DND-41 (cell line): ENCODE data around the gene CCDC43.

ENCODE experiments used
- CTCF ChIP-seq: IDR thresholded peaks from 2 replicates; pipeline ENCODE4 v1.5.1; 2012; ENCODE audit warnings: borderline replicate concordance, low read length, moderate library complexity, mild to moderate bottlenecking; ENCODE audit not compliant: poor library complexity, severe bottlenecking; ENCODE audit errors: extremely low read depth
- EZH2 ChIP-seq: IDR thresholded peaks from 3 replicates; pipeline ENCODE4 v1.6.1; 2012; ENCODE audit warnings: borderline replicate concordance, low read depth, mild to moderate bottlenecking, moderate library complexity, low read length, inconsistent platforms; ENCODE audit not compliant: severe bottlenecking

GRCh38 chr17:44738214-44738906 lies 48.8 kb upstream of the CCDC43 start:
- TF ChIP-seq CTCF (no peak), EZH2 (no peak)
